HG03460 (cell line): ENCODE data around the gene OGT.
A peak's percentile ranks its signal among the peaks of the same experiment; 100 is the strongest.
"Not testable (repeated sequence)": the region's sequence is repeated elsewhere in the genome, so short reads cannot be mapped to it uniquely, and the experiment has no call there.

ENCODE experiments used
- ATAC-seq: cut with Tn5 transposase; IDR thresholded peaks from one replicate; pipeline ENCODE4 v1.9.1; 2021; ENCODE audit not compliant: unreplicated experiment

OGT gene

DNA sequence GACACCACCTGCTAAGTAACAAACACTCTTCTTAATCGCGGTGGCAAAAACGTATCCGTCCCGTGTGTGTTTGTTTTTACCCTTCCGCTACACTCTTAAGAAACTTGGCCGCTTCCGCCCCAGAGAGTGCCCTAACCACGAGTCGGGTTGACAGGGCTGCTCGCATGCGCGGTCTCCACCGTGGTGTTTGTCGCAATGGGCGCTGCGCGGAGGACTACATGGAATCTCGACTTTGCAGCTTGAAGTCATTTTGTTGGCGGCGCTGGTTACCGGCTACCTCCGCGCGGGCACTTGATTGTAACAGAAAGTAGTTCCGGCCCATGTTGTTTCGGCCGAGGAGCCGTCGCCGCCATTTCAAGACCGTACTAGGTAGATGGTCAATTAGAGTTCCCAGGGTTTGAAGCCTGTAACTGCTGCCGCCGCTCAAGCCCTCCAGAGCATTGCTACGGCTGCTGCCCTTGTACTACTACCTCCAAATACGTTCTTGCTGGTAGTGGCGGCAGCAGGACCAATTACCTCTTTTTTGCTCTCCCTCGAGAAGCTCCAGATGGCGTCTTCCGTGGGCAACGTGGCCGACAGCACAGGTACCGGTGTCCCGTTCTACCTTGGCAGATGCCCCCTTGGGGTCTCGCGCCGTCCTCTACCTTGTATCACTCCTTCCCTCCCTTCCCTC lies at the start of gene OGT:
OGT (plus strand) TSS at position 352 of the 673 bp plus-strand sequence; CDS start at position 548, 196 bp downstream.
- ATAC-seq = peak; percentile 80

DNA sequence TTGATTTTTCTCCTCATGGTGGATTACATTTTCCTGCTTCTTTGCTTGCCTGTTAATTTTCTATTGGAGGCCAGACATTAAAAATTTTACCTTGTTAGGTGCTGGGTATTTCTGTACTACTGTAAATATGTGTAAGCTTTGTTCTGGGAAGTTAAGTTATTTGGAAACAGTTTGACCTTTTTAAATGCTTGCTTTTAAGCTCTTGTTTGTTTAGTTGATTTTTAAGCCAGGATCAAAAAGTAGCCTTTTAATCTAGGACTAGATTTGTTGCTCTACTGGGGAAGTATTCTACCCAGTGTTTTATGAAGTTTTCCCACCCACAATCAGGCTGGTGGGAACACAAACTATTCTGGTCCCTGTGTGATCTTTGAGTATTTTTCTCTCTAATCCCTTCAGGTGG lies 45.1 kb upstream of the OGT start:
- ATAC-seq = no peak

DNA sequence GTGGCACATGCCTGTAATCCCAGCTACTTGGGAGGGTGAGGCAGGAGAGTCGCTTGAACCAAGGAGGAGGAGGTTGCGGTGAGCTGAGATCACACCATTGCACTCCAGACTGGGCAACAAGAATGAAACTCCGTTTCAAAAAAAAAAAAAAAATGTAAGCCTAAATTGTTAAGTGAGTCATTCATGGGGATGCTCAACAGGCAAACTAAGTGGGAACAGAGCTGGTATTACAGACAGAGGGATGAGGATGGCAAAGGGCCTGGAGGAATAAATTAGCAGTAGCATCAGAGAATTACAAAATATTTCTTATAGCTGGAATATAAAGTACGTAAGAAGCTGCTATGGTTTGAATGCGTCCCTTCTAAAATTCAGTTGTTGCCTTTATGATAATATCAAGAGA lies 43.4 kb upstream of the OGT start:
- ATAC-seq = no peak

DNA sequence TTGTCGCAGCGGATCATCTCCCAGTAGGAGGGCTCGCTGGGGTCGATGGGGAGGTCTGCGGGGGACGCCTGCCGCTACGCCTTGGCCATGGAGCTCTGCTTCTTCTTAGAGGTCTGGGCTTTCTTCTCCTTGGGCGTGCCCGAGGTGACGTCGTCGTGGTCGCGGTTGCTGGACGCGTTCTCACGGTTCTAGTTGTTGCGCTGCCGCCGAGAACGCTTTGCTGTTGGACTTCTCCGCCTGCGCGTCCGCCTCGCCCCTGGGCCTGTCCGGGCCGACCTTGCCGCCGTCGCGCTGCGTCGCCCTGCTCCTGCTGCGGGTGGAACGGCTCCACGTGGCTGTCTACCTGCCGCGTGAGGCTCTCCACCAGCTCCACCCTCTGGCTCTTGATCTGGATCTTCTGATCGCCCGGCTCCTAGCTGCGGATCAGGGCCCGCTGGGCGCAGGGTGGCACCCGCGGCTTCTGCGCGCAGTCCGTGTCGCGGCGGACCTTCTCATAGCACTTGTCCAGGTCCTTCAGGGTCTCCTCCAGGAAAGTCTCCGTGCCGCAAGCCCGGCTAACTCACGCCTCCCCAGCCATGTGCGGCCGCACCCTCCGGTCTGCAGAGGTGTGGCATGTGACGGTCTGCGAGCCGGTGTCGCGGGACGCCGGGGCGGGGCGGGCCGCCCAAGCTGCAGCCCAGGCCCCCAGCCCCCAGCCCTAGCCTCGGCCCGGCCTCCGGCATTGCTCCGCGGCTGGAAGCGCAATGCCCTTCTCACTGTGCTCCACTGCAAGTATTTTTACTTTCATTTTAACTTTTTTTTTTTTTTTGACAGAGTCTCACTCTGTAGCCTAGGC lies 40.5 kb upstream of the OGT start:
- no peak for ATAC-seq

DNA sequence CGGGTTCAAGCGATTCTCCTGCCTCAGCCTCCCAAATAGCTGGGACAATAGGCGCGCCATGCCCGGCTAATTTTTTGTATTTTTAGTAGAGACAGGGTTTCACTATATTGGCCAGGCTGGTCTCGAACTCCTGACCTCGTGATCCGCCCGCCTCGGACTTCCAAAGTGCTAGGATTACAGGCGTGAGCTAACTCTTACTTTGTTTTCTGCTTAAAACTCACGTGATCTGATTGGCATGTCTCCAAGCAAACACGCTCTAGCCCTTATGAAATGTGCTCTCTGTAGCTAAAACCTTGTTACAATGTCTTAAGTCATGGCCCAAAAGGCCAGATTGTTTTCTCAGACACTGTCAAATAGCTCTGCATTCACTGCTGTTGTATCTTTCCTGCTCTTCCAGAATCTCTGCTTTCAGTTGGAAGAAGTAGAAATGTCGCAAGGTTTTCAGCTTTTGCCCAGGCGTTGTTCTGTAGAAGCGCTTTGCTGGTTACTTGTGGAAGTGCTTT lies 39.7 kb upstream of the OGT start:
- ATAC-seq = no peak

DNA sequence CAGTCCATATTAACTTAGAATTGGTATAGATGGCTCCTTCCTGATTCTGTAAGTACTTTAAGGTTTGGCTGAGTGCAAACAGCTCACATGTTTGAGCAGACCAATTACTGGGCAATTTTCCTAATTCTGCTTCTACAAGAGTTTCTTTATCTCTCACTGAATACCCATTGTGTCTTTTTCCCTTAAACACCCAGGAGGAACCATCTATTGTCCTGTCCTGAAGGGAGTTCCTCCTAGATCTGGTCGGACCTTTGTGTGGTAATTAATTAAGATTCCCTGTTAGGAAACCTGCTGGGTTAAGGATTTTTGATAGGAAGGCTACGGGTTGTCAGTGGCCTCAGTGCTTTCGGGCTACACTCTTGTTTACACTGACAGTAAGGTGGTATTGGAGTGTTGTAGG lies 36.9 kb upstream of the OGT start:
- ATAC-seq = not testable (repeated sequence)

DNA sequence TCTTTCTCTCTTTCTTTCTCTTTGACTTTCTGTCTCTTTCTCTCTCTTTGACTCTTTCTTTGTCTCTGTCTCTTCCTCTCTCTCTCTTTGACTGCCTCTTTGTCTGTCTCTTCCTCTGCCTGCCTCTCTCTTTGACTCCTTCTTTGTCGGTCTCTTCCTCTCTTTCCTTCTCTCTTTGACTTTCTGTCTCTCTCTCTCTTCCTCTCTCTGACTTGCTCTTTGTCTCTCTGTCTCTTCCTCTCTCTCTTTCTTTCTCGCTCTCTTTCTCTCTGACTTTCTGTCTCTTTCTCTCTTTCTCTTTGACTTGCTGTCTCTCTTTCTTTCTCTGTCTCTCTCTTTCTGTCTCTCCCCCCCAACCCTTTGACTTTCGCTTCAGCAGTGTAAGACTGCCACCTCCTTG lies 36.4 kb upstream of the OGT start:
- no peak for ATAC-seq

DNA sequence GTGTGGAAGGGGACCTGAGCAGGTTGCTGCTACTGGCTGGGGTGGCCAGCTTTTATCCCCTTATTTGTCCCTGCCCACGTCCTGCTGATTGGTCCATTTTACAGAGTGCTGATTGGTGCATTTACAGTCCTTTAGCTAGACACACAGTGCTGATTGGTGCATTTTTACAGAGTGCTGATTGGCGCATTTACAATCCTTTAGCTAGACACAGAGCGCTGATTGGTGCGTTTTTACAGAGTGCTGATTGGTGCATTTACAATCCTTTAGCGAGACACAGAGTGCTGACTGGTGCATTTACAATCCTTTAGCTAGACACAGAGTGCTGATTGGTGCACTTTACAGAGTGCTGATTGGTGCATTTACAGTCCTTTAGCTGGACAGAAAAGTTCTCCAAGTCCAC lies 30.8 kb upstream of the OGT start:
- ATAC-seq = not testable (repeated sequence)

DNA sequence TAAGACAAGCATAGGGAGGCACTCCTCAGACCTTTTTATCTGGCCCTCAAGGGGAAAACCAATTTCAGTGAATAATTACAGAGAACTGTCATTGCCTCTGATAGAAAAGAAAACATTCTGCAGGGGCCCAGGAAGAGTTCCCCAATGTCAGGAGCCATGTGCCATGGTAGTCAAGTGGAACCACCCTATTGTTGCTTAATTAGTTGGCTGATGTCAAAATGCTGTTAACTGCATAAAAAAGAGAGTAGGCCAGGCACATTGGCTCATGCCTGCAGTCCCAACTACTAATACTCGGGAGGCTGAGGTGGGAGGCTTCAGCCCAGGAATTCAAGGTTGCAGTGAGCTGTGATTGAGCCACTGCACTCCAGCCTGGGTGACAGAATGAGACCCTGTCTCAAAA lies 28.6 kb upstream of the OGT start:
- no peak for ATAC-seq

DNA sequence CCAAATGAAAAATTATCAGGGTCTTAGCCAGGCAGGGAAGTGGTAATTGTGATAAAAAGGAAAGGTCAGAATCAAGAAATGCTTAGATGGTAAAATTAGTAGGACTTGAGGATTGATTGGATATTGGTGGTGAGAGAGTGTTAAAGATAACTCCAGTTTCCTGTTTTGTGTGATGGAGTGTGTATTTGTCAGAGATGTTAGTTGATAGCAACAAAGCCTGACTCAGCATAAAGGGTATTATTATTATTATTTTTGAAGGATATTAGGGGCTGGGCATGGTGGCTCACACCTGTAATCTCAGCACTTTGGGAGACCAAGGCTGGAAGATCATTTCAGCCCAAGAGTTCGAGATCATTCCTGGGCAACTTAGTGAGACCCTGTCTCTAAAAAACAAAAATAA lies 23.6 kb upstream of the OGT start:
- no peak for ATAC-seq

DNA sequence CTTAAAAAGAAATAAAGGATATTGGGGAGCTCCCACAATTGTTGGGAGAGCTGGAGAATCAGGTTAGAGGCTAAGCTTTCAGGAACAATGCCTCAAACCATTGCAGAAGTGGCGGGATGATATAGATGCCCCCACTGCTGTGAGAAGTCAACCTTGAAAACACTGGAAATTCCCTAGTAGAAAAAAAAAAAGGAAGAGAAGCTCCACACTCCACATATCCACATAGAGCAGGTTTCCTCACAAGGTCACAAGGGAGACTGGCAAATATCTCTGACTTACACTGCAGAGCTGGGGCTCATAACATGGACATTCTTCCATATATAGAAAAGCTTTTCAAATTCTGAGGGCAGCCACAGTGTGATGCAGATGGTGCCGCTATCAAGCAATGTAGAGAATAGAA lies 22.7 kb upstream of the OGT start:
- ATAC-seq = no peak

DNA sequence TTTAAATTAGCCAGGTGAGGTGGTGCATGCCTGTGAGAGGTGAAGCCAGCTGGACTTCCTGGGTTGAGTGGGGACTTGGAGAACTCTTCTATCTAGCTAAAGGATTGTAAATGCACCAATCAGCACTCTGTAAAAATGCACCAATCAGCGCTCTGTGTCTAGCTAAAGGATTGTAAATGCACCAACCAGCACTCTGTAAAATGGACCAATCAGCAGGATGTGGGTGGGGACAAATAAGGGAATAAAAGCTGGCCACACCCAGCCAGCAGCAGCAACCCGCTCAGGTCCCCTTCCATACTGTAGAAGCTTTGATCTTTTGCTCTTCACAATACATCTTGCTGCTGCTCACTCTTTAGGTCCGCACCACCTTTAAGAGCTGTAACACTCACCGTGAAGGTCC lies 19.2 kb upstream of the OGT start:
- not testable (repeated sequence) for ATAC-seq

DNA sequence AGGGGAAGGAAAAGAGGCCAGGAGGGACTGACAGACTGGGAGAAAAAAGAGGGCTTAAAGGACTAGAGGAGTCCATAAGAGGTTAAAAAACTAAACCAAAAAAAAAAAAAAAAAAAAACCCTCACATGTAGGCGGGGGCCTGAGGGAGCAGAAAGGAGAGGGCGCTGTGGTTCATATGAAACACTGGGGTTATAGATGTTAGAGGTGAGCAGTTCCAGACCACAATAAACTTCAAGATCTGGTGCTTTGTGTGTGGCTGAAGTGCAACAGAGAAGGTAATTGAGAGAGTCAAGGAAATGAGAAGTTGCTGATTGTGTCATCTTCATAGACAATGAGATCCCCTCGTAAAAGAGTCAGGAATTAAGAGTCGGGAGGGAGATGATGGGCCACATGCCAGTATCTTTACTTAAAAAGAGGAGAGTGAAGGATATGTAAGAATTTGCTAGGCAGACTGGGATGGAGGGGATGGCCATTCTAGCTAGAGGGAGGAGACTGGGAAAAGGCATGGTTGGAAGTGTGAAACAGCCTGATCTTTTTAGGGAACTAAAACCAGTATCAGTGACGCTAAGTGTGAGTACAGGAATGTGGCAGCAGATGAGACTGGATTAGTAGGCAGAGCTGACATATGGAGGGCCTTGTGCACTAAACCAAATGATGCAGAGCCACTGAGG lies 18.4 kb upstream of the OGT start:
- peak; percentile 79 for ATAC-seq

DNA sequence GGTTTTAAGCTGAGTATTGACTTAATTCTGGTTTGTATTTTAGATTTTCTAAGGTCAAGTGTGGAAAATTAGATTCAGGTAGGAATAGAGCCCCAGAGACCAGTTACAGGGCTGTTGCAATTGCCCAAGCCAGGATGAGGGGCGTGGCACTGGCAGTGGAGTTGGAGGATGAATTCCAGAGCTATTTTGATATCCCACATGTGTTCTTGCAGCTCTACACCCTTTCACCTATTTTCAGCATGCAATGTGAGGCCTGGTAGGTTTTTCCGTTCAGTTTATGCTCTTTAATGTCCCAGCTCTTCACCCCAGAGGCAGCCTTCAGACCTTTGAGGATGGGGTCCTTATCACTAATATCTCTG lies 17.9 kb upstream of the OGT start:
- ATAC-seq = no peak

DNA sequence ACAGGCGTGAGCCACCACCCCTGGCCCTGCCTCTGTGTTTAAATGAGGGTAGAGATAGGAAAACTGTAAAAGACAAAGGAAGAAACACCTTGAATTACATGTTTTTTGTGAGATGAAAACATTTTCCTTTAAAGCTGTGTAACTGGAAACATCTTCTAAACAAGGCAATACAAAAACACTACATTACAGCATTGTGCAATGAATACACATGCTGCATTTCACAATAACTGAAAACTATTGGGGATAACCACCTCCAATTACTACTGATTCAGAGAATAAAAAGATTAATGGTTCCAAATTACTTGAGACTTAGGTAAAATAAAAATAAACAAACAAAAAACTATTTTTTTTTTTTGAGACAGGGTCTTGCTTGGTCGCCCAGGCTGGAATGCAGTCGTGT lies 7.6 kb upstream of the OGT start:
- ATAC-seq = no peak

DNA sequence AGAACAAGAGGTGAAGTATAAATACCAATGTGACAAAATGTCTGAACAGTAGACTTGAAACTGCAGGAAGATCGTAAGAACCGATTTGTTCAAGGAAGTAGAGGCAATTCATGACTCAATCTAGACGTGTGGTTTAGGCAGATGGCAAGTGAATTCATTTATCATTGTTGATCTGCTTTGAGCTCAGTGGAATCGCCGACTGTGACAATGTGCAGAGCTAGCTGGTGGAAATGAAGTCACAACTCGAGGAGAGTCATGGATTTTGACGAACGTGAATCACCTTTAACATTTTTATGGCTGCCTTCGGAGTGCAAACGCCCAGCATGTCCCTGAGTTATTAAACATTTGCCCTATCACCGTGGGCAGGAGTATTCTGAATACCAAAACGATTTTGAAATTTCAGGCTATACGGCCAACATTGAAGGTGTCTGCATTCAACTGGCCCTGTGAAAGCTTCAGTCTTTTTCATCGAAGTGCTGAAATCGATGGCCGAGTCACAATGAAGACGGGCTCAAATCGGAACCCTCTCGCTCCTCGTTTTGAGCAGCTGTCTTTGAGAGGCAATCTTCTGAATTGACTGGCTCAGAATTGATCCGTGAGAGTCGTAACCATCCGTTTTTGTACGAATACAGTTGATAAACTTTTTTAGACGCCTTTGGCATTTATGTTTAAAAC lies 689 bp upstream of the OGT start:
- ATAC-seq = peak; percentile 14

DNA sequence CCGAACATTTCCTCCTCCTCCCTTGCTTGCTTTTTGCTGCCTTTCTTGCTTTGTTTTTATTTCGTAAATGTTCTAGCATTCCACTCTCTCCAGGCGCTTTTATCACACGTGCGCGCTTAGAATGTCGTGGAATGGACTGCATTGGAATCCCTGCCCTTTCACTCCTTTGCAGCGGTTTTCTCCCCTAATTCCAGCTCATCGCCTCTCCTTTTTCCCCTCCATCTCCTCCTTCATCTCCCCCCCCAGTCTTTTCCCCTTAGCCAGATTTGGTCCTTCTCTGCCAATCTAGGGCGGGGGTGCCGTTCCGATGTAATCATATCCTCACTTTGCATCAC lies 579 bp downstream of the OGT start:
- ATAC-seq = no peak

DNA sequence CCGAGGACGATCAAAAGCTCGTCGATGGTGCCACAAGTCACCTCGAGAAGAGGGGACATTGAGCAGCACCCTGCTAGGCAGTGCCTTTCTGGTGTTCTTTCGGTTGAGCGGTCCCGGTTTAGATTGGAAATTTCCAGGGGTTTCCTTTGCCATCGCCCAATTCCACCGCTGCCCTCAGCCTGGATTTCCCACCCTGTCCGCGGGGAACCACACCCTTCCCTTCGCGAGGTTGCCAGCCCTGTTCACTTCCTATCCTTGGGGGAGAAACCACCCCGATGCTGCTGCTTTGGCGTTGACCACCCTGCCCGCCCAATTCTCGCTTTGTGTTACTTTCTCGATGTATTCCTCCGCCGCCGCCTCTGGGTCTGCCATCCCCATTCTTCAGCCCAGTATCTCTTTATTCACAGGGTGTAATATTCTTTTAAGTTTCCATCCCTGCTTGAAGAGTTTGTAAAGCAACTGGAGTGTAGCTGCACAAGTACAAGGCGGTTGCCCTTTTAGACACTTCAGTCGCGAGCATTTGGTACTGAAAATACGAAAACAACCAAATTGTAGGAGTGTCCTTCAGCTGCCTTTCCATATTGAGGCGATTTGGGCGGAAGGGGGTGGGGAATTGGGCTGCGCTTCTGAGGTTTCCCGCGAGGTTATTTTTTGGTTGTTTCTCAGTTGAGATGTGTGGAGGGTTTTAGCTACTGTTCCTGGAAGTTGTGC lies 1.1 kb downstream of the OGT start:
- ATAC-seq = no peak

DNA sequence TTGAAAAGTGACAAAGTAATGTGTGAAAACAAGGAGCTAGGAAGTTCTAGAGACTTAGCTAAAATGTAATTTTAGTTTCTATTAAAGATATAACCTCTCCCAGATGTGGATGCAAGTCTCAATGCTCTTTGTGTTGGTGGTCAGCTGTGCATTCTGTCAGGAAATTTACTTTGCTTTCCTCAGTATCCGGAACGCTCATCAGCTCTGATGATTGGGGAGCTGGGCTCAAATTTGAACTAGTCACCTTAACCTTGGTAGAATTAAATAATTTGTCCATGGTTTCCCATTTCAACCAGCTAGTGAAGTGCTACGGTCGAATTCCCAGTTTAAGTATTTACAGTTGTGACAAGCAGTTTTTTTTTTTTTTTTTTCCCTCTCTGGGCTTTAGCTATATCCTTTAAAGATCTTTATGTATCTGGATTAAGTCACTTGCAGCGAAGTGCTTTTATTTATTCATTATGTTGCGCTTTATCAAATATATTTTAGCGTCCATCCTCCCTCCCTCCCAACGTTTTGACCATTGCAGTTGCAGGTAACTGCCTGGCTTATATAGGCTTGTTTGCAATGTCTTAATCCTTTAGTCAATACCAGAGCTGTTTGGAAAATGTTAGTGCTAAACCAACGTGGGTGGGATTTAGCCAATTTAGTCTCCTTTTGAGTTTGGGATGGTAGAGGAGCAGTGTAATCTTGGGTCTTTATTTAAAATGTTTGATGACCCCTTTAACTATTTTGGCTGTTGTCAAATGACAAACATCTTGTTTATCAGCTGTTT lies 2.1 kb downstream of the OGT start:
- ATAC-seq = no peak

DNA sequence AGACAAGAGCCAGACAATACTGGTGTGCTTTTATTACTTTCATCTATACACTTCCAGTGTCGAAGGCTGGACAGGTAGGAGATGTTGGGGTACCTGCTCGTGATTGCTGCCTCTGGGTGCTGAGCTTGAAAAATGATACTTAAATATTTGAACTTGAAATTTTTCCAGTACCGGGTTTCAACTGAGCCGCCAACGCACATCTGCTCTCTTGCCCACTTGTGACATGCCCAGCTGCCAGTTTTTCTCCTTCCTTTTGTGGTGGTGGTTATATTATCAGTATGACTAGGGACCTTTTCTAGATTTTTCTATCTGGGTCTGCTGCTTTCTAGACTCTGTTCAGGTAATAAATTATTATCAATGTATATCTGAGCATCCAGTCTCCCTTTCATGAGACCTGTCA lies 3.4 kb downstream of the OGT start:
- no peak for ATAC-seq
